ENCODE measurements around the gene TIMM22. TPM values are rescaled to one million over a fixed set of nuclear protein-coding genes. Genes with fewer than 3 reads are reported as not detected.

The TIMM22 gene
- total RNA-seq, 4 donors from 2014 or later: 11.7 to 15.7 (median 13.9) TPM

DNA sequence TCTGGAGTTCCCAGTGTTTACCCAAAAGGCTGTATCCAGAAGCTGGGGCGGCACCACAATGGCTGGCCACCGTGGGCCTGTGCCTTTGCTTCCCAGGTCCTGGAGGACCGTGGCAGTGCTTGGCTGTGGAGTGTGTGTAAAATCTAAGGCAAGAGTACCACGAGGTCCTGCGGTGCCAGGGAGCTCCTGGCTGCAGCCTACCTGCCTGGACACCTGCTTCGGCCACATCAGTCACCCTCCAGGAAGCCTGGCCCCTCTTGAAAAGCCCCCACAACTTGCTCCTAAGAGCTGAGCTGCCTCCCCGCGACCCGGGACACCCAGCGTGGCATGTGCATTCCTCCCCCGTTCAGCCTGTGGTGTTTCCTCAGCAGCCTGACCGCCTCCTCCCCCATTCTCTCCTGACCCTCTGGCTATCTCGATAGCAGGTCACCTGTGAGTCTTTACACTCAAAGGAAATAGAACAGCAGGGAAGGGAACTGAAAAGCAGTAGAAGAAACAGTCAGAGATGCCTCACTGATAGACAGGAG lies 7.9 kb downstream of the TIMM22 start:
- intact Hi-C loops (cut with DNase I; ENCODE audit: low total_unique reads): no loop called here
- WGBS, 2 donors: 82% methylated on average over 13 of the region's 13 CpGs
- DNase-seq (ENCODE audit: low spot score in 2 of 2): no peak
- TF ChIP-seq POLR2A (IDR thresholded peaks at IDR 0.05): no peak
- TF ChIP-seq, protein P1, sequence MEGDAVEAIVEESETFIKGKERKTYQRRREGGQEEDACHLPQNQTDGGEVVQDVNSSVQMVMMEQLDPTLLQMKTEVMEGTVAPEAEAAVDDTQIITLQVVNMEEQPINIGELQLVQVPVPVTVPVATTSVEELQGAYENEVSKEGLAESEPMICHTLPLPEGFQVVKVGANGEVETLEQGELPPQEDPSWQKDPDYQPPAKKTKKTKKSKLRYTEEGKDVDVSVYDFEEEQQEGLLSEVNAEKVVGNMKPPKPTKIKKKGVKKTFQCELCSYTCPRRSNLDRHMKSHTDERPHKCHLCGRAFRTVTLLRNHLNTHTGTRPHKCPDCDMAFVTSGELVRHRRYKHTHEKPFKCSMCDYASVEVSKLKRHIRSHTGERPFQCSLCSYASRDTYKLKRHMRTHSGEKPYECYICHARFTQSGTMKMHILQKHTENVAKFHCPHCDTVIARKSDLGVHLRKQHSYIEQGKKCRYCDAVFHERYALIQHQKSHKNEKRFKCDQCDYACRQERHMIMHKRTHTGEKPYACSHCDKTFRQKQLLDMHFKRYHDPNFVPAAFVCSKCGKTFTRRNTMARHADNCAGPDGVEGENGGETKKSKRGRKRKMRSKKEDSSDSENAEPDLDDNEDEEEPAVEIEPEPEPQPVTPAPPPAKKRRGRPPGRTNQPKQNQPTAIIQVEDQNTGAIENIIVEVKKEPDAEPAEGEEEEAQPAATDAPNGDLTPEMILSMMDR (IDR thresholded peaks at IDR 0.05): no peak
- no peak overlapping the region for H3K4me3 ChIP-seq (ENCODE audit: low read depth, poor library complexity, severe bottlenecking)

DNA sequence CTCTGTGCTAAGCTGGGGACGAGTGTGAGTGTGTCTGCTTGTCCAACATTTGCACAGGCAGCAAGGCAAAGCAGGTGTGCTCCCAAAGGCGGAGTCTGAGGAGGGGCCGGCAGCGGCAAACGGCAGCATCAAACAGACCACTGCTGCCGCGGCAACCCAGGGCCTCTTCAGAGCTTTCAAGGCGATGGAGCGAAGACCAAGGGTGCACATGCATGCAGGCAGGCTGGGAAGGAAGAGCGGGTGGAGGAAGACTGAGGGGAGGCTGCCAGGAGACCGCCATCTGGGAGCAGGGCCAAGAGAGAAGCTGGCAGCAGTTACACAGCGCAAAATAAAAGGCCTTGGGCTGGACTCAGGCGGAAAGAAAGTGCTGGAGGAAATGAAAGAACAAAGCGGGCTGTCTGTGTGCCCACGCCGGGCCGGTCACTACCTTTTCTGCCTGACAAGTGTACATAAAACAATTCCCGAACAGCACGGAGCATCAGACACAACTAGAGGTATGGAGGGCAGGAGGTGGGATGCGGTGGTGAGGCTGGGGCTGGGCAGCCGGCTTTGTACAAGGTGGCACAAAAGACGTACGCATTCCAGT lies 8.5 kb downstream of the TIMM22 start:
- DNase-seq (ENCODE audit: low spot score in 2 of 2): no peak
- no peak for TF ChIP-seq POLR2A (IDR thresholded peaks at IDR 0.05)
- TF ChIP-seq, protein P1 (IDR thresholded peaks at IDR 0.05): no peak
- no peak overlapping the region for H3K4me3 ChIP-seq (ENCODE audit: low read depth, poor library complexity, severe bottlenecking)
- WGBS, 2 donors: 42 to 46% methylated on average over 23 of the region's 23 CpGs
- intact Hi-C loops (cut with DNase I; ENCODE audit: low total_unique reads): no loop called here

DNA sequence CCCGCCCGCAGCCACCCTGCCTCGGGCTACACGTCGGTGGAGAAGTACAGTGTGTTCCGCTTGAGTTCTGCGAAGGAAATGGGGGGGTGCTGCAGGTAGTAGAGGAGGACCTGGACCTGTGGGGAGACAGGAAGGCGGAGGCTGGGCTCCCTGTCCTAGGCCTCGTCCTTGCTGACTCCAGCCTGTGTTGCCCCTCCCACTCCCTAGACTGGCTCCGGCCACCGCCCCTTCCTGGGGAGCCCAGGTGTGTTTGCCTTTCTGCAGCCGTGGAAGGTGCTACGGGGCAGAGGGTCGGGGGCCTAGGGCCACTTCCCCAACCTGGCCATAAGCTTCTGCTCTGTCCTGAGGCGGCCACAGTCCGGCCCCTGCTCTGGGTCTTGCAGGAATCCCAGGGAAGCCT lies 9.1 kb downstream of the TIMM22 start:
- 55 to 70% methylated on average over 16 of the region's 16 CpGs for WGBS, 2 donors
- no peak for DNase-seq (ENCODE audit: low spot score in 2 of 2)
- no peak overlapping the region for H3K4me3 ChIP-seq (ENCODE audit: low read depth, poor library complexity, severe bottlenecking)
- intact Hi-C loops (cut with DNase I; ENCODE audit: low total_unique reads): no loop called here
- TF ChIP-seq, protein P1 (IDR thresholded peaks at IDR 0.05): no peak
- TF ChIP-seq POLR2A (IDR thresholded peaks at IDR 0.05): no peak

DNA sequence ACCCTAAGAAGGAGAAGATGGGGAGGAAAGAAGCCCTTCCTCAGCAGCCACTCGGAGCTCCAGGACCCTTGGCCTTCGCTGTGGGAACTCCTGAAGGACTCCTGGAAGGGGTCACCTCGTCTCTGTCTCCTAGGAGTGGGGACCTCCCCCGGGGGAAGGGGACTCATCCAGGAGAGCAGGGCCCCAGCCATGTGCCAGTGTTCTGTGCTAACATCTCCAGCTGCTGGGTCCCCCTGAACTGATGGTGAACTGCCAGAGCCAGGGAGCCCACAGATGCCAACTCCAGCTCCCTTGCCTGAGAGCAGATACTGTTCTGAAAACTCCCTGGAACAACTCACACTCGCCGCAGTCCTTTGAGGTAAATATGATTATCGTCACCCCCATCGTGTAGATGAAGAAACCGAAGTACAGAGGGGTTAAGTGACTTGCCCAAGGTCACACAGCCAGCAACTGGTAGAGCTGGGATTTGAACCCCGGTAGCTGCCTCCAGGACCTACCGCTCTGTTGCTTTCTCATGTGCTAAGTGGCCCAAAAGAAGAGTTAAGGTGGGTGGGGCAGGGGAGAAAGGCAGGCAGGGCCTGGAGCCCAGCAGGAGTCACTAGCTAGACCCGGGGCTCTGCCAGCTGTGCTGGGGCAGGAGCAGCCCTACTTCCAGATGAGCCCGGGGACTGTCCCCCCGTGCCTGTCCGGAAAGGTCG lies 10.5 kb downstream of the TIMM22 start:
- intact Hi-C loops (cut with DNase I; ENCODE audit: low total_unique reads): no loop called here

DNA sequence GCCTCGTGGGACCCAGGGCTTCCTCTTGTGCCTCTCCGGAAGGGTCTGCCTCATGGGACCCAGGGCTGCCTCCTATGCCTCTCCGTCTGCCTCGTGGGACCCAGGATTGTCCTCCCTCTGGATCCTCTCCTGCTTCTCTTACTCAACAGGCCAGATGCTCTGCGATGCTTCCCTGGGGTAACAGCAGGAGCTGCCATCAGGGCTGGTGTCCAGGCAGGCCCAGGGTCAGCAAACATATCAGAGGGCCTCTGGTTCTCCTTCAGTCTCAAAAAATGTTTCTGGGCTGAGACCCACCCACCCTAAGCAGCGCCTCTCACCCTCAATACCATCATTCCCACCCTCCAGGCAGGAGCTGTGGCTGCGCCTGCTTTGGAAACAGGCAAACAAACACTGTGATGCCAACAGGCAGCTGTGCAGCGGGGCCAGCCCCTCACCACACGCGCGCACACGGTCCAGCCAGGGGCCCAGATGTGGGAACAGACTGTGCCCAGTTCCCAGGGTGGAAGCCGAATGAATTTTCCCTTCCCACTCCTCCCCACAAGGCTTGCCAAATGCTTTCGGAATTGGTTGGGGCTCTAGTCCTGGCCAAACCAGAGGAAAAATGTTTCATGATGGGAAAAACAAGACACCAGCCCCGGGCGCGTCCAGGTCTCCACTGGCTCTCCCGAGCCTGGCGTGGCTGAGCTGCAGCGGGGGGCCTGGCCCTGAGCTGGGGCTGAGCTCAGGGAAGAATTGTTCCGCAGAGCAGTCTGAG lies 11.3 kb downstream of the TIMM22 start:
- no peak overlapping the region for H3K4me3 ChIP-seq (ENCODE audit: low read depth, poor library complexity, severe bottlenecking)
- no peak for TF ChIP-seq POLR2A (IDR thresholded peaks at IDR 0.05)
- TF ChIP-seq, protein P1 (IDR thresholded peaks at IDR 0.05): no peak
- 61 to 70% methylated on average over 20 to 21 of the region's 21 CpGs for WGBS, 2 donors
- intact Hi-C loops (cut with DNase I; ENCODE audit: low total_unique reads): no loop called here
- DNase-seq (ENCODE audit: low spot score in 2 of 2): peak in 1 of 2 donors; percentile 63

More for the DNA sequence above, 10.5 kb downstream of the TIMM22 start:
- WGBS, 2 donors: 70 to 72% methylated on average over 15 to 16 of the region's 16 CpGs
- TF ChIP-seq, protein P1 (IDR thresholded peaks at IDR 0.05): no peak
- TF ChIP-seq POLR2A (IDR thresholded peaks at IDR 0.05): no peak
- DNase-seq (ENCODE audit: low spot score in 2 of 2): no peak
- H3K4me3 ChIP-seq (ENCODE audit: low read depth, poor library complexity, severe bottlenecking): no peak overlapping the region
